A549 (cell line): Measurements from ENCODE around the gene ATP11A. TPM values are rescaled to one million over a fixed set of nuclear protein-coding genes. Genes with fewer than 3 reads are reported as not detected.
"Not testable (repeated sequence)": the region's sequence is repeated elsewhere in the genome, so short reads cannot be mapped to it uniquely, and the experiment has no call there.

Source experiments
- ATAC-seq, 2 experiments: fragments of 200-7000 bp in 1 of 2; fragments of >200 bp in 1 of 2; cut with Nextera tagmentation in 1 of 2; cut with Tn5 transposase in 1 of 2; 3 replicates each; pipeline versions ENCODE4 v1.8.0 to v1.9.1; 2018 to 2020; ENCODE audit warnings: mild to moderate bottlenecking in 1 of 2, moderate library complexity in 1 of 2
- CTCF ChIA-PET: fragments of 300-600 bp; sonication (Branson Sonifier 250); formaldehyde crosslinking; extraction: SDS; loops from one replicate; lab custom pipeline; 2021; ENCODE audit warnings: antibody characterized with exemption, inconsistent platforms; lab: Yijun Ruan, JAX
- POLR2A ChIA-PET: fragments of 350-600 bp; formaldehyde crosslinking; extraction: SDS; loops from one replicate; lab custom pipeline; 2021; ENCODE audit warnings: antibody characterized with exemption, inconsistent platforms; lab: Yijun Ruan, JAX
- DNase-seq, 2 experiments: peaks; one replicate each; pipeline versions ENCODE4 v3.0.0 to v3.0.0-alpha.2; 2011 to 2016; ENCODE audit warnings: low read depth in 1 of 2, low spot score in 1 of 2
- FAIRE-seq: peaks from 2 replicates; lab custom pipeline; 2011; peaks lifted over from hg19 to GRCh38; lab: Jason Lieb, UNC
- H3K27ac ChIP-seq, 2 experiments: fragments of >200 bp; sonication (Bioruptor Twin); formaldehyde crosslinking; 3 replicates each; pipeline ENCODE4 v1.5.1; 2016 to 2017
- H3K4me1 ChIP-seq: fragments of >200 bp; sonication (Bioruptor Twin); formaldehyde crosslinking; 3 replicates; pipeline ENCODE4 v1.6.1; 2016
- H3K4me2 ChIP-seq: fragments of >200 bp; sonication (Bioruptor Twin); formaldehyde crosslinking; 3 replicates; pipeline ENCODE4 v1.6.1; 2016
- H3K4me3 ChIP-seq: fragments of >200 bp; sonication (Bioruptor Twin); formaldehyde crosslinking; 3 replicates; pipeline ENCODE4 v1.5.1; 2016
- H3K9me3 ChIP-seq: fragments of >200 bp; sonication (Bioruptor Twin); formaldehyde crosslinking; 3 replicates; pipeline ENCODE4 v1.6.1; 2016
- BHLHE40 ChIP-seq: IDR thresholded peaks from 2 replicates; pipeline ENCODE4 v1.6.1; 2012; ENCODE audit warnings: low read depth, low read length, inconsistent platforms
- CHD2 ChIP-seq: fragments of 150-350 bp; IDR thresholded peaks from 2 replicates; pipeline ENCODE4 v1.6.1; 2014; ENCODE audit warnings: low read length; ENCODE audit not compliant: partially characterized antibody
- ESRRA ChIP-seq: fragments of 150-350 bp; IDR thresholded peaks from 2 replicates; pipeline ENCODE4 v1.6.1; 2014; ENCODE audit warnings: mild to moderate bottlenecking, low read length, borderline replicate concordance
- FOSB ChIP-seq: fragments of 250-450 bp; sonication (Bioruptor Pico); IDR thresholded peaks from 2 replicates; pipeline ENCODE4 v1.5.0; 2020; ENCODE audit warnings: mild to moderate bottlenecking, moderate library complexity
- FOSL2 ChIP-seq, 2 experiments: fragments of 450-650 bp in 1 of 2; fragments of >200 bp in 1 of 2; sonication (Bioruptor Twin) in 1 of 2; formaldehyde crosslinking; IDR thresholded peaks; 2 replicates each; pipeline versions ENCODE4 v1.5.0 to v1.6.1; 2016 to 2020; ENCODE audit warnings: mild to moderate bottlenecking in 1 of 2, moderate library complexity in 1 of 2
- HDAC2 ChIP-seq: fragments of 200-600 bp; sonication (generic); IDR thresholded peaks from 2 replicates; pipeline ENCODE4 v1.6.1; 2016
- HEYL ChIP-seq: fragments of 250-450 bp; sonication (Bioruptor Pico); IDR thresholded peaks from 2 replicates; pipeline ENCODE4 v1.8.0; 2021; ENCODE audit warnings: mild to moderate bottlenecking, moderate library complexity
- POLR2A ChIP-seq: IDR thresholded peaks from 2 replicates; pipeline ENCODE4 v1.6.1; 2012; ENCODE audit warnings: mild to moderate bottlenecking, low read length
- POLR2AphosphoS2 ChIP-seq: conservative IDR thresholded peaks from 2 replicates; pipeline ENCODE4 v1.6.1; 2012; ENCODE audit warnings: low read length, improper control_type of control experiment, inconsistent platforms
- ZC3H11A ChIP-seq: fragments of 450-650 bp; IDR thresholded peaks from 2 replicates; pipeline ENCODE4 v1.6.1; 2014; ENCODE audit warnings: antibody characterized with exemption, mild to moderate bottlenecking
- ZSCAN20 ChIP-seq: fragments of 250-450 bp; sonication (Bioruptor Pico); IDR thresholded peaks from 2 replicates; pipeline ENCODE4 v1.8.0; 2022; ENCODE audit warnings: mild to moderate bottlenecking, moderate library complexity
- WGBS: methylation state at CpG from one replicate; pipeline ENCODE4 v1.1.6; 2017; ENCODE audit errors: missing lambda C conversion rate; 5-methylcytosine and 5-hydroxymethylcytosine counted together
- polyA plus RNA-seq, 4 experiments: library from polyadenylated mRNA; depleted of rRNA in 3 of 4; stranded (reverse); fragments of >200 nt; fragmentation: RNase III in 1 of 4; extraction: RNeasy Plus Mini Kit Qiagen cat#74134 plus additional on column Dnase treatment in 1 of 4; gene quantifications; 2 replicates in 3 of 4; 3 replicates in 1 of 4; pipeline ENCODE4 v1.2.3, GENCODE V29; 2011 to 2017
- TF ChIP-seq, protein P1 (sequence below): IDR thresholded peaks from 2 replicates; pipeline ENCODE4 v1.6.1; 2012
- TF ChIP-seq, protein P2 (sequence below): fragments of 200-600 bp; sonication (generic); IDR thresholded peaks from 2 replicates; pipeline ENCODE4 v1.6.1; 2016; ENCODE audit warnings: antibody characterized with exemption, mild to moderate bottlenecking, moderate library complexity

Gene ATP11A
- polyA plus RNA-seq, 2 of the 4 experiments (the other 2 are of a cell fraction), result 4.1 to 8.0 TPM

DNA sequence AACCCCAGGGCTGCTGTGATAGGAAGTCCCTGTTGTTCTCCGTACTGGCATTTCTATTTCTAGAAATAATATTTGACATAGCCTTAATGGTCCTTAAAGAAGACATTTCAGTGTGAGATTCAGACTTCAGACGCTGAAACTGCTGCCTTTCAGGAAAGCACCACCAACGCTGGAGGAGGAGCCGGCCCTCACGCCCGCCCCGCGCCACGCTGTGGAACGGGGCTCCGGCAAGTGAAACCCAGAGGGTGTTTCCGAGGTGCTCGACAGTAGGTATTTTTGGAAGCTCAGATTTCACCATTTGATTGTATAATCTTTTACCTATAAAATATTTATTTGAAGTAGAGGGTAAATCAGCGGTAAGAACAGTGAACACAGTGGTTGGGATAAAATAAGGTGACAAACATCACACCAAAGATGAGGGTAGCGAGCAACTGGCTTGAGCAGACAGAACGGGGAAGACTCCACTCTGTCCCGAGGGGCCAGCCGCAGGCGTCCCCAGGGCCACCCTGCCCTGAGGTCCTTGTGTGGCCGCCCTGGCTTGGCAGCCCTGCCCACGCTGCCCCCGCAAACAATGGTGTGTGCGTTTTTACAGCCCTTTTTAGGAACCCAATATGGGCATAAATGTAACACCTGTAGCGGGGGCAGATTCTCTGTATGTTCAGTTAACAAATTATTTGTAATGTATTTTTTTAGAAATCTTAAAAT lies 193.6 kb downstream of the ATP11A start:
- H3K27ac ChIP-seq, result no peak overlapping the region
- ChIA-PET CTCF (interaction anchor here (1.0 to 1.7 kb wide), 2 partner anchors 9 to 243 kb away, joined by 5 read pairs; no protein-coding TSS in a partner anchor), POLR2A (no interaction called here)
- no peak overlapping the region for H3K4me2 ChIP-seq
- WGBS, result 90% methylated on average over 24 of the region's 24 CpGs
- no peaks in the 10 kb centered on the region for H3K9me3 ChIP-seq
- DNase-seq (no peak), ATAC-seq (no peak), FAIRE-seq (no peak)
- H3K4me1 ChIP-seq, result no peaks in the 10 kb centered on the region
- TF ChIP-seq, protein P1, sequence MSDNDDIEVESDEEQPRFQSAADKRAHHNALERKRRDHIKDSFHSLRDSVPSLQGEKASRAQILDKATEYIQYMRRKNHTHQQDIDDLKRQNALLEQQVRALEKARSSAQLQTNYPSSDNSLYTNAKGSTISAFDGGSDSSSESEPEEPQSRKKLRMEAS, result no peak
- no peak for TF ChIP-seq CHD2
- TF ChIP-seq, protein P2, sequence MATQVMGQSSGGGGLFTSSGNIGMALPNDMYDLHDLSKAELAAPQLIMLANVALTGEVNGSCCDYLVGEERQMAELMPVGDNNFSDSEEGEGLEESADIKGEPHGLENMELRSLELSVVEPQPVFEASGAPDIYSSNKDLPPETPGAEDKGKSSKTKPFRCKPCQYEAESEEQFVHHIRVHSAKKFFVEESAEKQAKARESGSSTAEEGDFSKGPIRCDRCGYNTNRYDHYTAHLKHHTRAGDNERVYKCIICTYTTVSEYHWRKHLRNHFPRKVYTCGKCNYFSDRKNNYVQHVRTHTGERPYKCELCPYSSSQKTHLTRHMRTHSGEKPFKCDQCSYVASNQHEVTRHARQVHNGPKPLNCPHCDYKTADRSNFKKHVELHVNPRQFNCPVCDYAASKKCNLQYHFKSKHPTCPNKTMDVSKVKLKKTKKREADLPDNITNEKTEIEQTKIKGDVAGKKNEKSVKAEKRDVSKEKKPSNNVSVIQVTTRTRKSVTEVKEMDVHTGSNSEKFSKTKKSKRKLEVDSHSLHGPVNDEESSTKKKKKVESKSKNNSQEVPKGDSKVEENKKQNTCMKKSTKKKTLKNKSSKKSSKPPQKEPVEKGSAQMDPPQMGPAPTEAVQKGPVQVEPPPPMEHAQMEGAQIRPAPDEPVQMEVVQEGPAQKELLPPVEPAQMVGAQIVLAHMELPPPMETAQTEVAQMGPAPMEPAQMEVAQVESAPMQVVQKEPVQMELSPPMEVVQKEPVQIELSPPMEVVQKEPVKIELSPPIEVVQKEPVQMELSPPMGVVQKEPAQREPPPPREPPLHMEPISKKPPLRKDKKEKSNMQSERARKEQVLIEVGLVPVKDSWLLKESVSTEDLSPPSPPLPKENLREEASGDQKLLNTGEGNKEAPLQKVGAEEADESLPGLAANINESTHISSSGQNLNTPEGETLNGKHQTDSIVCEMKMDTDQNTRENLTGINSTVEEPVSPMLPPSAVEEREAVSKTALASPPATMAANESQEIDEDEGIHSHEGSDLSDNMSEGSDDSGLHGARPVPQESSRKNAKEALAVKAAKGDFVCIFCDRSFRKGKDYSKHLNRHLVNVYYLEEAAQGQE, result no peak
- TF ChIP-seq ZSCAN20 (CRISPR knock-in tag), result no peak
- no peak overlapping the region for H3K4me3 ChIP-seq

DNA sequence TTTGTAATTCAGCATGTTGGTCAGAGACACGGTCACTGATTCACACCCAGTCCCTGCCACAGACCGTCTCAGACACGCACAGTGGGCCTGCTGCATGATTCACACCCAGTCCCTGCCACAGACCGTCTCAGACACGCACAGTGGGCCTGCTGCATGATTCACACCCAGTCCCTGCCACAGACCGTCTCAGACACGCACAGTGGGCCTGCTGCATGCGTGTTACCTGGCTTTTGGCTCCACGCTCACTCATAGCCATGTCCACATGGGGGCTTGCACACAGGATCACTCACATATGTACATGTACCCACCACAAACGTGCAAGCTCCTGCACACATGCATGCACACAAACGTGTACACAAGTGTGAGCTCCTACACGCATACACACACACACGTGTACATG lies 194.9 kb downstream of the ATP11A start:
- FAIRE-seq, H3K4me3 ChIP-seq, DNase-seq, POLR2A ChIA-PET, H3K9me3 ChIP-seq, H3K4me1 ChIP-seq, H3K27ac ChIP-seq, ATAC-seq, H3K4me2 ChIP-seq: not testable (repeated sequence)
- 96% methylated on average over 8 of the region's 13 CpGs for WGBS
- CTCF ChIA-PET, result interaction anchor here (1.7 to 5.2 kb wide), 2 partner anchors 11 to 244 kb away, joined by 5 to 26 read pairs; no protein-coding TSS in a partner anchor

DNA sequence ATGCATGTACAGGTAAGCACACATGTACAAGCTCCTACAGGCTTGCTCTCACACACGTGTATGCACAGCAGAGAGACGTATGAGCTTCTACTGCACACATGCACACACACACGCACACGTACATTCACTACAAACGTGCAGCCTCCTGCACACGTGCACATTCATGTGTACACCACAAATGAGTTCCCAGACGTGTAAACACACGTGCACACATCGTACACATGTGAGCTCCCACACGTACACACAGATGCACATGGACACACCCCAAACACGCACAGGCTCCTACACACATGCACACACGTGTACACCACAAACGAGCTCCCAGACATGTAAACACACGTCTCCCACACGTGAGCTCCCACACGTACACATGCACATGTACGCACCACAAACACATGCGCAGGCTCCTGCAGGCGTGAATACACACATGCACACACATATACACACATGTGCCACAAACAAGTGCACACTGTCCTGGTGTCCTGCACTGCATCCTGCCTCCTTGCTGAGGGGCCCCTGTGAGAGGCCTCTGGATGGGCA lies 195.5 kb downstream of the ATP11A start:
- Histone ChIP-seq H3K4me2 (no peak overlapping the region), H3K4me1 (no peaks in the 10 kb centered on the region), H3K27ac (no peak overlapping the region), H3K4me3 (no peak overlapping the region), H3K9me3 (no peaks in the 10 kb centered on the region)
- WGBS, result 91% methylated on average over 19 of the region's 19 CpGs
- no peak for TF ChIP-seq POLR2AphosphoS2
- no peak for TF ChIP-seq HDAC2
- TF ChIP-seq FOSL2 (IDR thresholded peaks at IDR 0.05), result no peak
- TF ChIP-seq FOSL2 (CRISPR knock-in tag; IDR thresholded peaks at IDR 0.05), result no peak
- TF ChIP-seq ZC3H11A, result no peak
- no peak for TF ChIP-seq HEYL (CRISPR knock-in tag)
- no peak for TF ChIP-seq BHLHE40
- TF ChIP-seq ESRRA, result no peak
- ChIA-PET POLR2A (interaction anchor here (0.5 kb wide), 1 partner anchor 335 kb away, joined by 6 read pairs; no protein-coding TSS in a partner anchor), CTCF (interaction anchor here (1.7 to 5.2 kb wide), 2 partner anchors 11 to 245 kb away, joined by 5 to 26 read pairs; no protein-coding TSS in a partner anchor)
- no peak for DNase-seq
- no peak for FAIRE-seq
- no peak; a peak in 2 of 6 replicates for ATAC-seq

DNA sequence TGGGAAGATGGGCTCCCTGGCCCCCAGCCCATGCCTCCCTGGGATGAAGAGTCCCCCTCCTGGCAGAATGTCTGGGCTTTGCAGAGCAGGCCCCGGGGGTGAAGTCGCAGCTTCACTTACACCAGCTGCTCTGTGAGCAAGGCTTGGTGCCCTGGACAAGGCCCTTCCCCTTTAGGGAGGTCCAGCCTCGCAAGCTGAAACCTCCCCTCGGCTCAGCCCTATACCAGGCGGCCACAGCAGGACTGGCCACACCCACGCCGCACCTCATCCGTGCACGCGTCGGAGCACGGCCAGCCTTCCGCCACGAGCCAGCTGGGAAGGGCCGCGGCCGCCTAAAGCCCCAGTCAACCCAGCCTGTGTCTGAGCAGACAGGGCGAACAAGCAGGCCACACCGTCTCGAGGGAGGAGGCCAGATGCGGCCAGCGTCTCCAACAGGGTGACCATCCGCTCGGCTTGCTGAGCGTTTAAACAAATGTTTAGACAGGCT lies 196.0 kb downstream of the ATP11A start:
- Histone ChIP-seq H3K27ac (no peak overlapping the region), H3K4me3 (no peak overlapping the region)
- TF ChIP-seq POLR2A (0 out of 2 replicates have a peak, but pooled peaks have one; percentile 16), FOSB (CRISPR knock-in tag) (no peak)
- TF ChIP-seq, all 56 proteins: peak for 1

More for the DNA sequence above, 196.0 kb downstream of the ATP11A start:
- H3K9me3 ChIP-seq, result no peaks in the 10 kb centered on the region
- ChIA-PET POLR2A (interaction anchor here (0.5 kb wide), 1 partner anchor 336 kb away, joined by 6 read pairs; no protein-coding TSS in a partner anchor), CTCF (interaction anchor here (0.7 to 5.2 kb wide), 2 partner anchors 12 to 1481 kb away, joined by 3 to 26 read pairs; no protein-coding TSS in a partner anchor)
- 61% methylated on average over 13 of the region's 25 CpGs for WGBS
- DNase-seq (peak; percentile 20 to 61), FAIRE-seq (no peak), ATAC-seq (peak; percentile 88 to 95)
- H3K4me2 ChIP-seq, result peak overlapping the region; percentile 59
- no peaks in the 10 kb centered on the region for H3K4me1 ChIP-seq
